ENCODE results near the gene LYPD6B.

Gene LYPD6B

DNA sequence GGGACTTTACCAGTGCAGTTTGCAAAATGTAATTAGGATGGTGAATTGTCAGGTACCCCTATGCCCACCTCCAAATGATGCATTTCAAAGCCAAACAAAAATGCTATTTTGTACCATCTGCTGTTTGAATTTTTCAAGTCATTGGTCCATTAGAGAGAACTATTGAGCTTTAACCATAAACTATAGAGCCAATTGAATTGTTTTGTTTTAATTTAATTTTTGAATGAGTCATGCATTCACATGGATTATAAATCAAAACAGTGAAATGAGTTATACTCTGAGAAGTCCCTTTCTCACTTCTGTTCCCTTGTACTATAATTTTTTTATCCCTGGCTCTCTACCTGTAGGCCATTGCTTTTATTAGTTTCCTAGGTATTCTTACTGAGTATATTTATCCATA lies 151.3 kb downstream of the LYPD6B start:
- Histone ChIP-seq H2AFZ (ENCODE audit: low read length) (no peak overlapping the region), H3K79me2 (ENCODE audit: insufficient read depth, low read length) (no peaks in the 10 kb centered on the region), H3F3A (ENCODE audit: low read depth) (no peaks in the 10 kb centered on the region), H3K4me3 (ENCODE audit: low read length, poor library complexity, severe bottlenecking) (no peak overlapping the region), H3K4me2 (ENCODE audit: low read depth, low read length, poor library complexity, severe bottlenecking) (no peak overlapping the region), H3K27me3 (ENCODE audit: insufficient read depth, low read length, poor library complexity, severe bottlenecking) (no peaks in the 10 kb centered on the region), H4K20me1 (ENCODE audit: insufficient read depth, low read length, poor library complexity, severe bottlenecking) (no peaks in the 10 kb centered on the region), H3K9me2 (replicated peaks; ENCODE audit: low read depth, low read length) (no peaks in the 10 kb centered on the region), H3K4me1 (ENCODE audit: insufficient read depth, low read length, poor library complexity, severe bottlenecking) (no peaks in the 10 kb centered on the region), H3K9ac (ENCODE audit: low read depth, low read length, poor library complexity, severe bottlenecking) (no peak overlapping the region), H3K36me3 (ENCODE audit: insufficient read depth, low read length) (no peaks in the 10 kb centered on the region), H3K9me3 (ENCODE audit: insufficient read depth, low read depth, low read length) (no peaks in the 10 kb centered on the region)
- no peak for TF ChIP-seq EZH2phosphoT487 (IDR thresholded peaks at IDR 0.05; ENCODE audit: borderline replicate concordance)
- TF ChIP-seq, protein P1, sequence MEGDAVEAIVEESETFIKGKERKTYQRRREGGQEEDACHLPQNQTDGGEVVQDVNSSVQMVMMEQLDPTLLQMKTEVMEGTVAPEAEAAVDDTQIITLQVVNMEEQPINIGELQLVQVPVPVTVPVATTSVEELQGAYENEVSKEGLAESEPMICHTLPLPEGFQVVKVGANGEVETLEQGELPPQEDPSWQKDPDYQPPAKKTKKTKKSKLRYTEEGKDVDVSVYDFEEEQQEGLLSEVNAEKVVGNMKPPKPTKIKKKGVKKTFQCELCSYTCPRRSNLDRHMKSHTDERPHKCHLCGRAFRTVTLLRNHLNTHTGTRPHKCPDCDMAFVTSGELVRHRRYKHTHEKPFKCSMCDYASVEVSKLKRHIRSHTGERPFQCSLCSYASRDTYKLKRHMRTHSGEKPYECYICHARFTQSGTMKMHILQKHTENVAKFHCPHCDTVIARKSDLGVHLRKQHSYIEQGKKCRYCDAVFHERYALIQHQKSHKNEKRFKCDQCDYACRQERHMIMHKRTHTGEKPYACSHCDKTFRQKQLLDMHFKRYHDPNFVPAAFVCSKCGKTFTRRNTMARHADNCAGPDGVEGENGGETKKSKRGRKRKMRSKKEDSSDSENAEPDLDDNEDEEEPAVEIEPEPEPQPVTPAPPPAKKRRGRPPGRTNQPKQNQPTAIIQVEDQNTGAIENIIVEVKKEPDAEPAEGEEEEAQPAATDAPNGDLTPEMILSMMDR (conservative IDR thresholded peaks at IDR 0.05; ENCODE audit: low read length): no peak

DNA sequence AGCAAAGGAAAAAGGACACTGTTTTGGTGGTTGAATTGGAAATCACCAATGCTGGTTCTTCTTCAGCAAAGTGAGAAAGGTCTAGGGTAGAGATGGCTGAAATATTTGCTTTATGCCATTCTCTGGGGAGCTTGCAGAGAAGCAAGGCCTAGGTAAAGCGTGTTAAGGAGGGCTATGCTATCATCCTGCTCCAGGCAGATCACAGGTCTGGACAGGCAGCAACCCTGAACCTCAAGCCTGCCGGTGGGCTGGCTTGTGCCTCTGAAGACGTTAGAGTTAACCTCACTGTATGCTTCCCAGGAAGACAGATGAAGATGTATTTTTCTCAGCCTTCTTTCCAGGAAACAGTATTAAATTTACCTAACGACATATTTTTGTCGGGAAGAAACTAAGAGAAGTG lies 153.4 kb downstream of the LYPD6B start:
- Histone ChIP-seq H3K4me1 (ENCODE audit: insufficient read depth, low read length, poor library complexity, severe bottlenecking) (no peaks in the 10 kb centered on the region), H3K4me2 (ENCODE audit: low read depth, low read length, poor library complexity, severe bottlenecking) (no peak overlapping the region), H2AFZ (ENCODE audit: low read length) (no peak overlapping the region), H3K27me3 (ENCODE audit: insufficient read depth, low read length, poor library complexity, severe bottlenecking) (no peaks in the 10 kb centered on the region), H3F3A (ENCODE audit: low read depth) (no peaks in the 10 kb centered on the region), H3K9me2 (replicated peaks; ENCODE audit: low read depth, low read length) (no peaks in the 10 kb centered on the region), H3K79me2 (ENCODE audit: insufficient read depth, low read length) (no peaks in the 10 kb centered on the region), H3K9ac (ENCODE audit: low read depth, low read length, poor library complexity, severe bottlenecking) (no peak overlapping the region), H3K4me3 (ENCODE audit: low read length, poor library complexity, severe bottlenecking) (no peak overlapping the region), H4K20me1 (ENCODE audit: insufficient read depth, low read length, poor library complexity, severe bottlenecking) (no peaks in the 10 kb centered on the region), H3K36me3 (ENCODE audit: insufficient read depth, low read length) (no peaks in the 10 kb centered on the region), H3K9me3 (ENCODE audit: insufficient read depth, low read depth, low read length) (no peaks in the 10 kb centered on the region)
- TF ChIP-seq EZH2phosphoT487 (IDR thresholded peaks at IDR 0.05; ENCODE audit: borderline replicate concordance): no peak
- TF ChIP-seq, protein P1 (conservative IDR thresholded peaks at IDR 0.05; ENCODE audit: low read length): no peak

DNA sequence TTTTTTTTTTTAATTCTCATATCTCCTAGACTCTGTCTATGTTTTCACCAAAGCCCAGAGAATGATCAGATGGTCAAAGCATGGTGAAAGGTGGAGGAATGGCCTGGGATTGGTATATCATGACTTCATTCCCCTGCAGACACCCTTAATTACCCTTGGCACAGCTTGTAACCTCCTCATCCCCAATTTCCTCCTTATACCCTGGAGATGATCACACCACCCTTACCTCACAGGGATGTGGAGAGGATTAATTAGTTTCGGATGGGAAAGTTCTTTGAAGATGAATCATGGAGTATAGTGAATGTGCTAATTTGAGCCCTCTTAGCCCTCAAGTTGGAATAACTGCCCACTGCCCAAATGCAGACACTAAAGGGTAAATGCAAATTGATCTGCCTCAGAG lies 153.9 kb downstream of the LYPD6B start:
- no peak overlapping the region for H2AFZ ChIP-seq (ENCODE audit: low read length)
- H3F3A ChIP-seq (ENCODE audit: low read depth): no peaks in the 10 kb centered on the region
- H3K9me2 ChIP-seq (replicated peaks; ENCODE audit: low read depth, low read length): no peaks in the 10 kb centered on the region
- no peaks in the 10 kb centered on the region for H3K79me2 ChIP-seq (ENCODE audit: insufficient read depth, low read length)
- no peaks in the 10 kb centered on the region for H3K36me3 ChIP-seq (ENCODE audit: insufficient read depth, low read length)
- no peak for TF ChIP-seq EZH2phosphoT487 (IDR thresholded peaks at IDR 0.05; ENCODE audit: borderline replicate concordance)
- TF ChIP-seq, protein P1 (conservative IDR thresholded peaks at IDR 0.05; ENCODE audit: low read length): no peak
- H3K4me1 ChIP-seq (ENCODE audit: insufficient read depth, low read length, poor library complexity, severe bottlenecking): no peaks in the 10 kb centered on the region
- no peaks in the 10 kb centered on the region for H4K20me1 ChIP-seq (ENCODE audit: insufficient read depth, low read length, poor library complexity, severe bottlenecking)
- H3K9me3 ChIP-seq (ENCODE audit: insufficient read depth, low read depth, low read length): no peaks in the 10 kb centered on the region
- H3K4me3 ChIP-seq (ENCODE audit: low read length, poor library complexity, severe bottlenecking): no peak overlapping the region
- H3K9ac ChIP-seq (ENCODE audit: low read depth, low read length, poor library complexity, severe bottlenecking): no peak overlapping the region
- H3K27me3 ChIP-seq (ENCODE audit: insufficient read depth, low read length, poor library complexity, severe bottlenecking): no peaks in the 10 kb centered on the region
- no peak overlapping the region for H3K4me2 ChIP-seq (ENCODE audit: low read depth, low read length, poor library complexity, severe bottlenecking)

Measured in Loucy (cell line).